H1 (cell line): ENCODE results near the gene GFRAL. TPM values are rescaled to one million over a fixed set of nuclear protein-coding genes. Genes with fewer than 3 reads are reported as not detected.

Experiments used
- CTCF ChIA-PET: fragments of 300-600 bp; sonication (Branson Sonifier 250); formaldehyde crosslinking; loops from one replicate; lab custom pipeline; 2021; ENCODE audit not compliant: partially characterized antibody; lab: Charles Lee
- POLR2A ChIA-PET: fragments of 300-600 bp; sonication (Branson Sonifier 250); formaldehyde crosslinking; loops from one replicate; lab custom pipeline; 2021; ENCODE audit warnings: inconsistent platforms; ENCODE audit not compliant: partially characterized antibody; lab: Charles Lee
- DNase-seq, 2 experiments: peaks; one replicate each; pipeline versions ENCODE4 v3.0.0 to v3.0.0-alpha.2; 2010 to 2022; ENCODE audit warnings: low spot score in 2 of 2, low read depth in 1 of 2, mixed read lengths in 1 of 2
- FAIRE-seq: peaks from 2 replicates; lab custom pipeline; 2011; peaks lifted over from hg19 to GRCh38; lab: Jason Lieb, UNC
- H2AFZ ChIP-seq: 2 replicates; pipeline ENCODE4 v1.8.1; 2012; ENCODE audit warnings: low read length, inconsistent platforms
- H2AK5ac ChIP-seq: 2 replicates; pipeline ENCODE4 v1.6.1; 2013; ENCODE audit warnings: low read depth, low read length
- H2BK120ac ChIP-seq: replicated peaks from 2 replicates; pipeline ENCODE3; 2013; ENCODE audit warnings: low read depth, low read length, inconsistent platforms
- H2BK12ac ChIP-seq: 2 replicates; pipeline ENCODE4 v1.6.1; 2013; ENCODE audit warnings: low read depth, low read length
- H2BK15ac ChIP-seq: 2 replicates; pipeline ENCODE4 v1.6.1; 2013; ENCODE audit warnings: low read length
- H2BK20ac ChIP-seq: 2 replicates; pipeline ENCODE4 v1.6.1; 2013; ENCODE audit warnings: low read length
- H2BK5ac ChIP-seq: 2 replicates; pipeline ENCODE4 v1.6.1; 2013; ENCODE audit warnings: low read depth, low read length
- H3K14ac ChIP-seq: 2 replicates; pipeline ENCODE4 v1.6.1; 2013; ENCODE audit warnings: inconsistent platforms; ENCODE audit not compliant: insufficient read length
- H3K18ac ChIP-seq: 2 replicates; pipeline ENCODE4 v1.6.1; 2013; ENCODE audit warnings: low read length; ENCODE audit errors: extremely low read depth
- H3K23ac ChIP-seq: 2 replicates; pipeline ENCODE4 v1.6.1; 2013; ENCODE audit warnings: inconsistent platforms; ENCODE audit not compliant: insufficient read length
- H3K23me2 ChIP-seq: 2 replicates; pipeline ENCODE4 v1.6.1; 2013; ENCODE audit warnings: low read depth, low read length
- H3K27ac ChIP-seq: 2 replicates; pipeline ENCODE4 v1.6.1; 2011; ENCODE audit warnings: low read depth, low read length, inconsistent platforms
- H3K27me3 ChIP-seq, 4 experiments: replicated peaks in 1 of 4; 1 replicate in 1 of 4; 2 replicates in 3 of 4; pipeline versions ENCODE4 v1.6.1 to v1.8.1; 2011 to 2013; ENCODE audit warnings: low read length in 3 of 4, mild to moderate bottlenecking in 3 of 4, inconsistent platforms in 2 of 4, mixed read lengths in 2 of 4, moderate library complexity in 1 of 4; ENCODE audit not compliant: control insufficient read depth in 3 of 4, insufficient read depth in 3 of 4; ENCODE audit errors: extremely low read depth in 1 of 4
- H3K36me3 ChIP-seq, 4 experiments: 2 replicates each; pipeline versions ENCODE4 v1.6.1 to v1.8.1; 2011 to 2013; ENCODE audit warnings: mild to moderate bottlenecking in 4 of 4, low read length in 3 of 4, moderate library complexity in 2 of 4, control low read depth in 1 of 4, inconsistent platforms in 1 of 4; ENCODE audit not compliant: insufficient read depth in 4 of 4, control insufficient read depth in 2 of 4
- H3K4ac ChIP-seq: replicated peaks from 2 replicates; pipeline ENCODE3; 2013; ENCODE audit warnings: low read length, low read depth, mixed read lengths, inconsistent platforms; ENCODE audit not compliant: insufficient read length
- H3K4me1 ChIP-seq, 4 experiments: replicated peaks in 1 of 4; 1 replicate in 1 of 4; 2 replicates in 3 of 4; pipeline versions ENCODE4 v1.6.1 to v1.8.1; 2011 to 2013; ENCODE audit warnings: low read length in 3 of 4, inconsistent platforms in 2 of 4, mixed read lengths in 1 of 4; ENCODE audit not compliant: insufficient read depth in 4 of 4, control insufficient read depth in 3 of 4
- H3K4me2 ChIP-seq, 2 experiments: 2 replicates each; pipeline versions ENCODE4 v1.6.1 to v1.8.1; 2011 to 2013; ENCODE audit warnings: low read depth in 2 of 2, low read length in 2 of 2, control low read depth in 1 of 2, inconsistent platforms in 1 of 2, mild to moderate bottlenecking in 1 of 2; ENCODE audit not compliant: insufficient read depth in 1 of 2
- H3K4me3 ChIP-seq, 4 experiments: fragments of 200-600, 300-600 bp in 1 of 4; sonication (generic), shearing (Covaris generic), sonication (Bioruptor Twin) in 1 of 4; 2 replicates each; pipeline versions ENCODE4 v1.5.1 to v1.8.1; 2011 to 2016; ENCODE audit warnings: low read length in 4 of 4, low read depth in 3 of 4, control low read depth in 2 of 4, inconsistent platforms in 2 of 4, mild to moderate bottlenecking in 2 of 4, mixed read lengths in 1 of 4, moderate library complexity in 1 of 4; ENCODE audit not compliant: insufficient read depth in 2 of 4; ENCODE audit errors: extremely low read depth in 1 of 4
- H3K56ac ChIP-seq: replicated peaks from 2 replicates; pipeline ENCODE3; 2013; ENCODE audit warnings: low read depth, mild to moderate bottlenecking, mixed read lengths, low read length, inconsistent platforms; ENCODE audit not compliant: insufficient read length
- H3K79me1 ChIP-seq: 2 replicates; pipeline ENCODE4 v1.6.1; 2013; ENCODE audit warnings: low read depth, low read length, control low read depth
- H3K79me2 ChIP-seq, 2 experiments: 2 replicates each; pipeline versions ENCODE4 v1.6.1 to v1.8.1; 2012 to 2013; ENCODE audit warnings: low read length in 2 of 2, mild to moderate bottlenecking in 2 of 2, inconsistent platforms in 1 of 2; ENCODE audit not compliant: insufficient read depth in 2 of 2, control insufficient read depth in 1 of 2
- H3K9ac ChIP-seq, 4 experiments: replicated peaks in 1 of 4; 1 replicate in 1 of 4; 2 replicates in 3 of 4; pipeline versions ENCODE4 v1.6.1 to v1.8.1; 2011 to 2013; ENCODE audit warnings: low read depth in 3 of 4, low read length in 3 of 4, control low read depth in 2 of 4, mild to moderate bottlenecking in 2 of 4, moderate library complexity in 2 of 4, inconsistent platforms in 1 of 4; ENCODE audit errors: extremely low read depth in 1 of 4
- H3K9me3 ChIP-seq, 2 experiments: 2 replicates each; pipeline versions ENCODE4 v1.6.1 to v1.8.1; 2012 to 2013; ENCODE audit warnings: mild to moderate bottlenecking in 2 of 2, moderate library complexity in 2 of 2, control low read depth in 1 of 2, inconsistent platforms in 1 of 2, low read depth in 1 of 2, low read length in 1 of 2, mixed read lengths in 1 of 2; ENCODE audit not compliant: insufficient read depth in 2 of 2
- H4K20me1 ChIP-seq, 2 experiments: replicated peaks in 1 of 2; 2 replicates each; pipeline versions ENCODE3 to v1.8.1; 2011 to 2013; ENCODE audit warnings: inconsistent platforms in 2 of 2, low read length in 2 of 2, mild to moderate bottlenecking in 1 of 2; ENCODE audit not compliant: insufficient read depth in 2 of 2, control insufficient read depth in 1 of 2
- H4K5ac ChIP-seq: 2 replicates; pipeline ENCODE4 v1.6.1; 2013; ENCODE audit warnings: low read length, low read depth, mixed read lengths, inconsistent platforms; ENCODE audit not compliant: insufficient read length
- H4K8ac ChIP-seq: 2 replicates; pipeline ENCODE4 v1.8.0; 2013; ENCODE audit warnings: mild to moderate bottlenecking, moderate library complexity, low read length, inconsistent platforms; ENCODE audit not compliant: insufficient read depth; ENCODE audit errors: extremely low read depth
- H4K91ac ChIP-seq: replicated peaks from 2 replicates; pipeline ENCODE3; 2013; ENCODE audit warnings: low read length, mixed read lengths, inconsistent platforms; ENCODE audit not compliant: insufficient read length
- CBX5 ChIP-seq: fragments of 300-800, 300-1000 bp; sonication (generic); IDR thresholded peaks from 2 replicates; pipeline ENCODE4 v1.7.1; 2016; ENCODE audit warnings: antibody characterized with exemption, low read length, low read depth
- CREB1 ChIP-seq: IDR thresholded peaks from 2 replicates; pipeline ENCODE4 v1.6.1; 2012; ENCODE audit warnings: inconsistent platforms
- FOSL1 ChIP-seq: IDR thresholded peaks from 2 replicates; pipeline ENCODE4 v1.6.1; 2011; ENCODE audit warnings: mild to moderate bottlenecking, low read depth, low read length, moderate library complexity; ENCODE audit not compliant: insufficient read depth
- GTF2F1 ChIP-seq: IDR thresholded peaks from 2 replicates; pipeline ENCODE4 v1.6.1; 2012; ENCODE audit warnings: low read depth, low read length, improper control_type of control experiment, borderline replicate concordance
- JUND ChIP-seq: IDR thresholded peaks from 2 replicates; pipeline ENCODE4 v1.6.1; 2011; ENCODE audit warnings: mild to moderate bottlenecking, improper control_type of control experiment, low read length
- MAFK ChIP-seq: IDR thresholded peaks from 2 replicates; pipeline ENCODE4 v1.6.1; 2012; ENCODE audit warnings: low read depth, mild to moderate bottlenecking, improper control_type of control experiment, low read length
- POLR2A ChIP-seq, 2 experiments: IDR thresholded peaks; 1 replicate in 1 of 2; 2 replicates in 1 of 2; pipeline ENCODE4 v1.6.1; 2011; ENCODE audit warnings: low read depth in 2 of 2, low read length in 2 of 2, mild to moderate bottlenecking in 2 of 2; ENCODE audit errors: control extremely low read depth in 1 of 2
- SIN3A ChIP-seq, 2 experiments: IDR thresholded peaks in 1 of 2; conservative IDR thresholded peaks in 1 of 2; 2 replicates each; pipeline ENCODE4 v1.6.1; 2011 to 2012; ENCODE audit warnings: low read length in 2 of 2, improper control_type of control experiment in 1 of 2, low read depth in 1 of 2, mild to moderate bottlenecking in 1 of 2
- TAF1 ChIP-seq: IDR thresholded peaks from 2 replicates; pipeline ENCODE4 v1.6.1; 2011; ENCODE audit warnings: mild to moderate bottlenecking, low read depth, low read length
- ZNF274 ChIP-seq: IDR thresholded peaks from 2 replicates; pipeline ENCODE4 v1.7.0; 2012; ENCODE audit warnings: low read length, borderline replicate concordance; ENCODE audit errors: extremely low read depth
- WGBS, 2 experiments: shearing (Covaris generic) in 1 of 2; methylation state at CpG; one replicate each; pipeline versions ENCODE4 v1.1.6 to v1.1.7; 2013 to 2015; ENCODE audit warnings: low lambda C conversion rate in 2 of 2, mixed read lengths in 2 of 2, inconsistent platforms in 1 of 2, low coverage in 1 of 2, missing lambda C conversion rate in 1 of 2; ENCODE audit not compliant: insufficient replicate concordance in 2 of 2, insufficient coverage in 1 of 2, insufficient read length in 1 of 2; ENCODE audit errors: extremely low coverage in 1 of 2, missing lambda C conversion rate in 1 of 2; 5-methylcytosine and 5-hydroxymethylcytosine counted together
- polyA plus RNA-seq, 7 experiments: library from polyadenylated mRNA; depleted of rRNA in 3 of 7; stranded (reverse) in 5 of 7; unstranded in 2 of 7; fragments of >200 nt in 5 of 7; fragments of 200-250 nt in 2 of 7; gene quantifications; 1 replicate in 5 of 7; 2 replicates in 1 of 7; 4 replicates in 1 of 7; pipeline versions ENCODE4 v1.2.1 to v1.2.3, GENCODE V29; 2011 to 2013; ENCODE audit warnings: missing spikeins in 2 of 7, mixed read lengths in 2 of 7
- total RNA-seq: library from RNA; stranded (reverse); fragmentation: NEBNext Ultra II Directional; extraction: Animal tissue kit (Norgen Biotek cat#: 25700); gene quantifications from 2 replicates; pipeline ENCODE4 v1.2.1, GENCODE V29; 2021

GFRAL gene
- total and polyA plus RNA-seq, 2 of the 8 experiments (the other 6 are each of a cell fraction or from before 2014, with no cell fraction given): not detected

GRCh38 chr6:55377150-55377549 is 49.9 kb downstream of the GFRAL start:
- Histone ChIP-seq H3K23ac (no peak overlapping the region), H3K4ac (no peak overlapping the region), H2BK20ac (no peak overlapping the region), H3K23me2 (no peaks in the 10 kb centered on the region), H3K4me3 (no peak overlapping the region), H2AK5ac (no peak overlapping the region), H3K79me2 (no peaks in the 10 kb centered on the region), H2BK15ac (no peak overlapping the region), H2AFZ (no peak overlapping the region), H3K14ac (no peak overlapping the region), H3K9ac (no peak overlapping the region), H2BK120ac (no peak overlapping the region), H3K4me1 (no peaks in the 10 kb centered on the region), H2BK12ac (no peak overlapping the region), H3K18ac (no peak overlapping the region), H3K4me2 (no peak overlapping the region), H2BK5ac (no peak overlapping the region), H4K91ac (no peak overlapping the region), H3K9me3 (no peaks in the 10 kb centered on the region), H4K20me1 (no peaks in the 10 kb centered on the region), H4K5ac (no peak overlapping the region), H3K27ac (no peak overlapping the region), H3K27me3 (no peaks in the 10 kb centered on the region), H4K8ac (no peak overlapping the region), H3K79me1 (no peaks in the 10 kb centered on the region), H3K36me3 (no peaks in the 10 kb centered on the region), H3K56ac (no peak overlapping the region)
- ChIA-PET CTCF (interaction anchor here (0.8 kb wide), 1 partner anchor 8 kb away, joined by 3 read pairs; no protein-coding TSS in a partner anchor), POLR2A (no interaction called here)
- FAIRE-seq: no peak
- TF ChIP-seq GTF2F1 (no peak), CBX5 (no peak), CREB1 (no peak), POLR2A (IDR thresholded peaks at IDR 0.05; ENCODE audit: control extremely low read depth in 1 of 2, low read depth in 2 of 2, low read length in 2 of 2) (no peak), FOSL1 (no peak), SIN3A (conservative IDR thresholded peaks at IDR 0.05 in 1 of 2, IDR thresholded peaks at IDR 0.05 in 1 of 2; ENCODE audit: low read depth in 1 of 2, low read length in 2 of 2) (no peak), JUND (no peak), MAFK (no peak), ZNF274 (no peak), TAF1 (no peak)
- 84% methylated on average over 2 of the region's 2 CpGs; no CpG with 5 or more reads in 1 of the 2 experiments for WGBS, 2 experiments
- DNase-seq: no peak
